ENCODE results near the gene TYMS. TPM values are rescaled to one million over a fixed set of nuclear protein-coding genes. Genes with fewer than 3 reads are reported as not detected.

The TYMS gene
- total and polyA plus RNA-seq, 8 donors, result 1.3 to 6.9 (median 2.8) TPM

DNA sequence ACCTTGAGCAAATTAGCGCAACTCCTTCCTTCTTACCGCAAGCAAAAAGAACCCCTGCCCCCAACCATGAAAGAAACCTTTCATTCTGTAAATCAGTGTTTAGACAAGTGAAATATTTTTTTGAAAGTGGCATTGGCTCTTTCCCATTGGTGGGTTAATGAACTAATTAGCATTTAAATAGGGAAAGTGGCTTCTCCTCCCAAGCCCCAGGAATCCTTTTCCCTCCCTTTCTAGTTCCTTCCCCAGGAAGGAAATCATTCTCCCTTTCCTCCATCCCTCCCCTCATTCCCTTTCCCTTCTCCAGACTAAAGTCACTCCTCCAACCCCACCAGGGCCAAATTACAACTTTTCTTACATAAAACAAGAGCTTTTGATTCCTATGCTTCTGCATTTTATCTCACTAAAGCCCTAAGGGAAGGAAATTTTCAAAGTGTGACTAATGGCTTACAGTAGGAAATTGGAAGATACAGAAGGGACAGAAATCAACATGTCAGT, 22.9 kb upstream of the TYMS start:
- no peaks in the 10 kb centered on the region for H3K27me3 ChIP-seq
- H3K4me3 ChIP-seq, result no peak overlapping the region
- no peak overlapping the region for H3K27ac ChIP-seq
- TF ChIP-seq, protein P1, sequence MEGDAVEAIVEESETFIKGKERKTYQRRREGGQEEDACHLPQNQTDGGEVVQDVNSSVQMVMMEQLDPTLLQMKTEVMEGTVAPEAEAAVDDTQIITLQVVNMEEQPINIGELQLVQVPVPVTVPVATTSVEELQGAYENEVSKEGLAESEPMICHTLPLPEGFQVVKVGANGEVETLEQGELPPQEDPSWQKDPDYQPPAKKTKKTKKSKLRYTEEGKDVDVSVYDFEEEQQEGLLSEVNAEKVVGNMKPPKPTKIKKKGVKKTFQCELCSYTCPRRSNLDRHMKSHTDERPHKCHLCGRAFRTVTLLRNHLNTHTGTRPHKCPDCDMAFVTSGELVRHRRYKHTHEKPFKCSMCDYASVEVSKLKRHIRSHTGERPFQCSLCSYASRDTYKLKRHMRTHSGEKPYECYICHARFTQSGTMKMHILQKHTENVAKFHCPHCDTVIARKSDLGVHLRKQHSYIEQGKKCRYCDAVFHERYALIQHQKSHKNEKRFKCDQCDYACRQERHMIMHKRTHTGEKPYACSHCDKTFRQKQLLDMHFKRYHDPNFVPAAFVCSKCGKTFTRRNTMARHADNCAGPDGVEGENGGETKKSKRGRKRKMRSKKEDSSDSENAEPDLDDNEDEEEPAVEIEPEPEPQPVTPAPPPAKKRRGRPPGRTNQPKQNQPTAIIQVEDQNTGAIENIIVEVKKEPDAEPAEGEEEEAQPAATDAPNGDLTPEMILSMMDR (IDR thresholded peaks at IDR 0.05), result no peak
- H3K9me3 ChIP-seq, result no peaks in the 10 kb centered on the region
- DNase-seq, result no peak
- 69 to 77% methylated on average over 2 of the region's 2 CpGs for WGBS, 2 donors
- no peaks in the 10 kb centered on the region for H3K36me3 ChIP-seq
- no peaks in the 10 kb centered on the region for H3K4me1 ChIP-seq
- FAIRE-seq, result no peak
- intact Hi-C loops (cut with DNase I), result no loop called here
- ATAC-seq, result no peak

DNA sequence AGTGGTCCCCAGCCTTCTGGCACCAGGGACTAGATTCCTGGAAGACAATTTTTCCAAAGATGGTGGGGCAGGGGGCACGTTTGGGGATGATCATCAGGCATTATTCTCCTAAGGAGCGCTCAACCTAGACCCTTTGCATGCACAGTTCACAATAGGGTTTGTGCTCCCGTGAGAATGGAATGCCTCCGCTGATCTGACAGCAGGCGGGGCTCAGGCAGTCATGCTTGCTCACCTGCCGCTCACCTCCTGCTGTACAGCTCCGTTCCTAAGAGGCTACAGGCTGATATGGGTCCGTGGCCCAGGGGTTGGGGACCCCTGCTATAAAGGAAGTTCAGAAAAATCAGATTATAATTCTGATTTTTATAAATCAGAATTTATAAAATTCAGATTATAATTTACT, 22.3 kb upstream of the TYMS start:
- H3K36me3 ChIP-seq, result no peaks in the 10 kb centered on the region
- TF ChIP-seq, protein P1 (IDR thresholded peaks at IDR 0.05), result no peak
- intact Hi-C loops (cut with DNase I), result no loop called here
- no peaks in the 10 kb centered on the region for H3K27me3 ChIP-seq
- no peak for DNase-seq
- H3K4me1 ChIP-seq, result no peaks in the 10 kb centered on the region
- no peak for FAIRE-seq
- WGBS, 2 donors, result 65 to 72% methylated on average over 8 of the region's 8 CpGs
- no peak overlapping the region for H3K27ac ChIP-seq
- no peak overlapping the region for H3K4me3 ChIP-seq
- ATAC-seq, result no peak
- H3K9me3 ChIP-seq, result no peaks in the 10 kb centered on the region

DNA sequence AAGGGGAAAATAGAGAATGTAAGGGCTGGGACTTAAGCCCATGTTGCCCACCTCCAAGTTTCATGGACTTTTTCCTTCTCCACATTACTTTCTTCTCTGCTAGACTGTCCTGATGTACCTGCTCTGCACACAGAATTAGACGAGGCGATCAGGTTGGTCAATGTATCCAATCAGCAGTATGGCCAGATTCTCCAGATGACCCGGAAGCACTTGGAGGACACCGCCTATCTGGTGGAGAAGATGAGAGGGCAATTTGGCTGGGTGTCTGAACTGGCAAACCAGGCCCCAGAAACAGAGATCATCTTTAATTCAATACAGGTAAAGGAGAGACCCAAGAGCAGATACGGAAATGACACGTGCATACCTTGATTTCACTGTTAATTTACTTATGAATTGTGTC, 16.2 kb upstream of the TYMS start:
- Histone ChIP-seq H3K4me3 (no peak overlapping the region), H3K9me3 (no peaks in the 10 kb centered on the region), H3K27ac (no peak overlapping the region), H3K27me3 (no peaks in the 10 kb centered on the region), H3K4me1 (no peaks in the 10 kb centered on the region), H3K36me3 (no peaks in the 10 kb centered on the region)
- intact Hi-C loops (cut with DNase I), result no loop called here
- TF ChIP-seq, protein P1 (IDR thresholded peaks at IDR 0.05), result no peak
- no peak for DNase-seq
- FAIRE-seq, result no peak
- WGBS, 2 donors, result 82 to 96% methylated on average over 6 of the region's 6 CpGs
- ATAC-seq, result no peak

DNA sequence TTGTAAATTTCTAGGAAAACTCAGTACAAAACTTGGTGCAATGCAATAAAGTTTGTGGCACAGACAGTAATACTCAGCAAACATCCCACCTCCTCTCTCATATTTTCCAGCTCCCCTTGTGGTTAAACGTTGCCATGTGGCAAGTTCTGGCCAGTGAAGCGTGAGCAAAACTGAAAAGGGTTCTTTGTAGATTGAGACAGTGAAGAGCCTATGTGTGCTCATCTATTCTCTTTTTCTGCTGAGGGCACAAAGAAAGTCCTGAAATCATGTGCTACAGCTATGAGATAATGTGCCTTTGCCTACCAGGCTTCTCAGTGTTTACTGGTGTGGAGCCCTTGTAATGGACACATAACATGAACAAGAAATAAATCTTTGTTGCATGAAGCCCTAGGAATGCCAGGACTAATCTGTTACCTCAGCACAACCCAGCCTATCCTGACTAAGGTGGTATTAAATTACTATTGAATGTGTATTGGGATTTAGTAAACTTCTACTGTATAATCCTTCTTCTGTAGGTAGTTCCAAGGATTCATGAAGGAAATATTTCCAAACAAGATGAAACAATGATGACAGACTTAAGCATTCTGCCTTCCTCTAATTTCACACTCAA, 13.0 kb upstream of the TYMS start:
- WGBS, 2 donors, result 51 to 52% methylated on average over 2 of the region's 2 CpGs
- TF ChIP-seq, protein P1 (IDR thresholded peaks at IDR 0.05), result no peak
- no peaks in the 10 kb centered on the region for H3K9me3 ChIP-seq

DNA sequence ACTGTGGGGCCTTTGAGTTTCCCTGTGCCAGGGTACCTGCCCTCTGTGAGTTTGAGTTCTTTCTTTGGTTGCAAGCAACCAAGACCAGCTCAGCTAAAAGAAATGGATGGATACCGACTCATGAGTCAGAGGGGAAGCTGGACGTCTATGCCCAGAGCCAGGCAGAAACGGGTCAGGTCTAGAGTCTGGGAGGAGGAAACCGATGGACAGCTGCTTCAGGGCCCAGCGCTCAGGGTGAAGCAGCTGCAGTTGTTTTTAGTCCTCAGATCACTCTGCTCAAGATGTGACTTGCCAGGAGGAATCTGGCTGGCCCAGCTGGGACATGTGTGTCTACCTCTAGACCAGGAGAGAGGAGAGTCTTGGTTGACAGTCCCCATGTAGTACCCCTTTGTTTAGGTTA, 10.1 kb upstream of the TYMS start:
- DNase-seq, result no peak
- intact Hi-C loops (cut with DNase I), result no loop called here
- ATAC-seq, result no peak
- TF ChIP-seq, protein P1 (IDR thresholded peaks at IDR 0.05), result no peak
- Histone ChIP-seq H3K36me3 (no peaks in the 10 kb centered on the region), H3K4me3 (no peak overlapping the region), H3K4me1 (no peaks in the 10 kb centered on the region), H3K27ac (no peak overlapping the region), H3K9me3 (no peaks in the 10 kb centered on the region), H3K27me3 (no peaks in the 10 kb centered on the region)
- 86 to 92% methylated on average over 5 of the region's 5 CpGs for WGBS, 2 donors
- FAIRE-seq, result no peak

More for the DNA sequence above, 13.0 kb upstream of the TYMS start:
- Histone ChIP-seq H3K27ac (no peak overlapping the region), H3K36me3 (no peaks in the 10 kb centered on the region), H3K27me3 (no peaks in the 10 kb centered on the region), H3K4me1 (no peaks in the 10 kb centered on the region), H3K4me3 (no peak overlapping the region)
- FAIRE-seq (no peak), DNase-seq (no peak), ATAC-seq (no peak)
- intact Hi-C loops (cut with DNase I), result no loop called here
